ENCODE results near the gene TBRG4.

The TBRG4 gene

GRCh38 chr7:45077579-45077978 is 33.9 kb downstream of the TBRG4 start:
- no peak for DNase-seq (ENCODE audit: extremely low read depth, low read depth)
- TF ChIP-seq, protein P1, sequence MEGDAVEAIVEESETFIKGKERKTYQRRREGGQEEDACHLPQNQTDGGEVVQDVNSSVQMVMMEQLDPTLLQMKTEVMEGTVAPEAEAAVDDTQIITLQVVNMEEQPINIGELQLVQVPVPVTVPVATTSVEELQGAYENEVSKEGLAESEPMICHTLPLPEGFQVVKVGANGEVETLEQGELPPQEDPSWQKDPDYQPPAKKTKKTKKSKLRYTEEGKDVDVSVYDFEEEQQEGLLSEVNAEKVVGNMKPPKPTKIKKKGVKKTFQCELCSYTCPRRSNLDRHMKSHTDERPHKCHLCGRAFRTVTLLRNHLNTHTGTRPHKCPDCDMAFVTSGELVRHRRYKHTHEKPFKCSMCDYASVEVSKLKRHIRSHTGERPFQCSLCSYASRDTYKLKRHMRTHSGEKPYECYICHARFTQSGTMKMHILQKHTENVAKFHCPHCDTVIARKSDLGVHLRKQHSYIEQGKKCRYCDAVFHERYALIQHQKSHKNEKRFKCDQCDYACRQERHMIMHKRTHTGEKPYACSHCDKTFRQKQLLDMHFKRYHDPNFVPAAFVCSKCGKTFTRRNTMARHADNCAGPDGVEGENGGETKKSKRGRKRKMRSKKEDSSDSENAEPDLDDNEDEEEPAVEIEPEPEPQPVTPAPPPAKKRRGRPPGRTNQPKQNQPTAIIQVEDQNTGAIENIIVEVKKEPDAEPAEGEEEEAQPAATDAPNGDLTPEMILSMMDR (IDR thresholded peaks at IDR 0.05; ENCODE audit: low read depth, low read length): no peak

DNA sequence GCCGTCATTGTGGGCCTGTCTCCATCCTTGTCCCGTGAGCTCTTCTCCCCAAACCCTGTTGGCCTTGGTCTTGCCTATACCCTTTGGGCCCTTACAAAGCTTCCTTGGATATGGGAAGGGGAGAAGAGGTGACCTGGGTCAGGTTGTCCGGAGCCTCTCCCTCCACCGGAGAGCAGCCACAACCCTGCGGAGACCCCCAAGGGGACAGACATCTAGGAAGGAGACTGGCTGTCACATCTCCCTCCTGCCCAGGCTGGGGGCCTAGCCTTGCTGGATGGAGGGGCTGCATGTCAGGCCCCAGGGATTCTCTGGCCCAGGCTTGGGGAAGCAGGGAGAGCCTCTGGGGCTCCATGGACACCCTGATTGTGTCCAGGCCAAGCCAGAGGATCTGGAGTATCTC is 34.6 kb downstream of the TBRG4 start:
- TF ChIP-seq, protein P1 (IDR thresholded peaks at IDR 0.05; ENCODE audit: low read depth, low read length): no peak
- DNase-seq (ENCODE audit: extremely low read depth, low read depth): no peak

DNA sequence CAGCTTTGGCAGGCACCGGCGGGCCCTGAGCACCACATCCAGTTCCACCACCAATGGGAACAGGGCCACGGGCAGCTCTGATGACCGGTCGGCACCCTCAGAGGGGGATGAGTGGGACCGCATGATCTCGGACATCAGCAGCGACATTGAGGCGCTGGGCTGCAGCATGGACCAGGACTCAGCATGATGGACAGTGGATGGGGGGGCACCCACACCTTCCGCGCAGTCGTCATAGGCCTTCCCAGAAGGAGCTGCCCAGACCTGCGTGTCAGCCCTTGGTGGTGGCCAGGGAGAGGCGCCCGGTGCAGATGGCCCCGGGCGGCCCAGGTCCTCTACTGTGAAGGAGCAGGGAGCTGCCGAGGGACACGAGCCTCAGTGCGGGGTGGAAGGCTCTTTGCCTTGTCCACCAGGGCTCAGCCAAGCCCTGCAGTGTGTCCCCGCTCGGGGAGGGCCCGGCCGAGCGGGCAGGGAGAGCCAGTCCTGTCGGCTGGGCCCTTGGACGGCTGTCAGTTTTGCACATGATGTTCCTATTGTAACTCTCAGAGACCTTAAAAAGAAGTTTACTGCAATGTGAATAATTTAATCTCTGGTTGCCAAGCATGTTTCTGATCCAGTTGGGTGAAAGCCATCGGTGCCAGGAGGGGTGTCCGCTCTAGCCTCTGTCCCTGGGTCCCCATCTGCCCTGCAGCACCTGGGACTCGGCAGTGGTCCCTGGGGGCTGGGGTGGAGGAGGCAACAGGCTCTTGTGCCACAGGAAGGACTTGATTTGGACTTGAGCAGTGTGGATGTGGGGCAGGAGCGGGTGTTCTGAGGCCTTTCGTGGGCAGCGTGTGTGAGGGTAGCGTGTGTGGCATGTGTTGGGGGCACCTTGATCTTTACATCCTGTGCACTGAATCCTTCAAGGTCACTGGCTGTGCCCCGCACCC is 35.4 kb downstream of the TBRG4 start:
- TF ChIP-seq, protein P1 (IDR thresholded peaks at IDR 0.05; ENCODE audit: low read depth, low read length): no peak
- no peak for DNase-seq (ENCODE audit: extremely low read depth, low read depth)

GRCh38 chr7:45075355-45075644 is 36.2 kb downstream of the TBRG4 start:
- DNase-seq (ENCODE audit: extremely low read depth, low read depth): no peak
- TF ChIP-seq, protein P1 (IDR thresholded peaks at IDR 0.05; ENCODE audit: low read depth, low read length): no peak

GRCh38 chr7:45074528-45075354 is 36.8 kb downstream of the TBRG4 start:
- TF ChIP-seq, protein P1 (IDR thresholded peaks at IDR 0.05; ENCODE audit: low read depth, low read length): no peak
- no peak for DNase-seq (ENCODE audit: extremely low read depth, low read depth)

GRCh38 chr7:45073786-45074527 is 37.5 kb downstream of the TBRG4 start:
- no peak for DNase-seq (ENCODE audit: extremely low read depth, low read depth)
- TF ChIP-seq, protein P1 (IDR thresholded peaks at IDR 0.05; ENCODE audit: low read depth, low read length): no peak

Measured in AG09319 (cell line).